Measurements from ENCODE around the gene TRAF2. TPM values are rescaled to one million over a fixed set of nuclear protein-coding genes. Genes with fewer than 3 reads are reported as not detected.

The TRAF2 gene
- polyA plus RNA-seq, 5 donors = 10.8 to 16.5 (median 13.9) TPM

Other genes with a start within 250 kb of the TRAF2 start
- 100 to 1,000 TPM in 1 of 5 donors, 10 to 100 TPM in 4; 60.3 to 160 (median 86.2) TPM for gene EGFL7, start 223.6 kb upstream of the TRAF2 start, polyA plus RNA-seq (ENCODE audit: insufficient read depth in 1 of 5, insufficient read length in 5 of 5, low replicate concordance in 1 of 5)
- 10 to 100 TPM; 23.1 to 55.6 (median 27.8) TPM for gene AGPAT2, start 199.1 kb upstream of the TRAF2 start, polyA plus RNA-seq (ENCODE audit: insufficient read depth in 1 of 5, insufficient read length in 5 of 5, low replicate concordance in 1 of 5)
- 10 to 100 TPM; 22.7 to 47.6 (median 29.8) TPM for gene DIPK1B, start 173.9 kb upstream of the TRAF2 start, polyA plus RNA-seq (ENCODE audit: insufficient read depth in 1 of 5, insufficient read length in 5 of 5, low replicate concordance in 1 of 5)
- gene LCN10, start 143.6 kb upstream of the TRAF2 start, polyA plus RNA-seq (ENCODE audit: insufficient read depth in 1 of 5, insufficient read length in 5 of 5, low replicate concordance in 1 of 5) = under 1 TPM; 0.12 to 0.76 (median 0.31) TPM
- gene LCN6, start 138.0 kb upstream of the TRAF2 start, polyA plus RNA-seq (ENCODE audit: insufficient read depth in 1 of 5, insufficient read length in 5 of 5, low replicate concordance in 1 of 5) = not detected
- under 1 TPM in 1 of 5 donors, not detected in 4; 0.72 TPM for gene LCN8, start 128.3 kb upstream of the TRAF2 start, polyA plus RNA-seq (ENCODE audit: insufficient read depth in 1 of 5, insufficient read length in 5 of 5, low replicate concordance in 1 of 5)
- 1 to 10 TPM in 1 of 5 donors, under 1 TPM in 4; 0.07 to 2.2 (median 0.10) TPM for gene LCN15, start 122.0 kb upstream of the TRAF2 start, polyA plus RNA-seq (ENCODE audit: insufficient read depth in 1 of 5, insufficient read length in 5 of 5, low replicate concordance in 1 of 5)
- gene TMEM141, start 95.2 kb upstream of the TRAF2 start, polyA plus RNA-seq (ENCODE audit: insufficient read depth in 1 of 5, insufficient read length in 5 of 5, low replicate concordance in 1 of 5) = 10 to 100 TPM; 42.6 to 74.3 (median 54.0) TPM
- 10 to 100 TPM in 1 of 5 donors, 1 to 10 TPM in 4; 5.9 to 10.6 (median 7.7) TPM for gene CCDC183, start 90.2 kb upstream of the TRAF2 start, polyA plus RNA-seq (ENCODE audit: insufficient read depth in 1 of 5, insufficient read length in 5 of 5, low replicate concordance in 1 of 5)
- gene RABL6, start 78.6 kb upstream of the TRAF2 start, polyA plus RNA-seq (ENCODE audit: insufficient read depth in 1 of 5, insufficient read length in 5 of 5, low replicate concordance in 1 of 5) = 10 to 100 TPM; 46.3 to 79.6 (median 54.0) TPM
- 1 to 10 TPM in 3 of 5 donors, under 1 TPM in 2; 0.56 to 1.9 (median 1.1) TPM for gene AJM1, start 44.0 kb upstream of the TRAF2 start, polyA plus RNA-seq (ENCODE audit: insufficient read depth in 1 of 5, insufficient read length in 5 of 5, low replicate concordance in 1 of 5)
- 100 to 1,000 TPM in 1 of 5 donors, 10 to 100 TPM in 4; 57.7 to 161 (median 84.7) TPM for gene PHPT1, start 37.1 kb upstream of the TRAF2 start, polyA plus RNA-seq (ENCODE audit: insufficient read depth in 1 of 5, insufficient read length in 5 of 5, low replicate concordance in 1 of 5)
- gene MAMDC4, start 34.2 kb upstream of the TRAF2 start, polyA plus RNA-seq (ENCODE audit: insufficient read depth in 1 of 5, insufficient read length in 5 of 5, low replicate concordance in 1 of 5) = 1 to 10 TPM; 4.5 to 9.5 (median 6.7) TPM
- gene EDF1, start 20.2 kb upstream of the TRAF2 start, polyA plus RNA-seq (ENCODE audit: insufficient read depth in 1 of 5, insufficient read length in 5 of 5, low replicate concordance in 1 of 5) = 100 to 1,000 TPM; 326 to 525 (median 367) TPM
- gene FBXW5, start 58.2 kb downstream of the TRAF2 start, polyA plus RNA-seq (ENCODE audit: insufficient read depth in 1 of 5, insufficient read length in 5 of 5, low replicate concordance in 1 of 5) = 10 to 100 TPM; 28.1 to 74.7 (median 42.7) TPM
- under 1 TPM in 4 of 5 donors, not detected in 1; 0.33 to 0.78 (median 0.41) TPM for gene C8G, start 58.7 kb downstream of the TRAF2 start, polyA plus RNA-seq (ENCODE audit: insufficient read depth in 1 of 5, insufficient read length in 5 of 5, low replicate concordance in 1 of 5)
- 10 to 100 TPM in 3 of 5 donors, 1 to 10 TPM in 2; 9.1 to 25.3 (median 21.1) TPM for gene LCN12, start 65.8 kb downstream of the TRAF2 start, polyA plus RNA-seq (ENCODE audit: insufficient read depth in 1 of 5, insufficient read length in 5 of 5, low replicate concordance in 1 of 5)
- 10 to 100 TPM; 21.1 to 66.2 (median 29.6) TPM for gene PTGDS, start 91.0 kb downstream of the TRAF2 start, polyA plus RNA-seq (ENCODE audit: insufficient read depth in 1 of 5, insufficient read length in 5 of 5, low replicate concordance in 1 of 5)
- 1 to 10 TPM in 2 of 5 donors, under 1 TPM in 3; 0.59 to 1.9 (median 0.89) TPM for gene LCNL1, start 96.5 kb downstream of the TRAF2 start, polyA plus RNA-seq (ENCODE audit: insufficient read depth in 1 of 5, insufficient read length in 5 of 5, low replicate concordance in 1 of 5)
- gene PAXX, start 105.9 kb downstream of the TRAF2 start, polyA plus RNA-seq (ENCODE audit: insufficient read depth in 1 of 5, insufficient read length in 5 of 5, low replicate concordance in 1 of 5) = 10 to 100 TPM; 26.2 to 57.5 (median 36.8) TPM
- gene CLIC3, start 110.1 kb downstream of the TRAF2 start, polyA plus RNA-seq (ENCODE audit: insufficient read depth in 1 of 5, insufficient read length in 5 of 5, low replicate concordance in 1 of 5) = 10 to 100 TPM; 25.9 to 74.3 (median 43.8) TPM
- gene ABCA2, start 141.7 kb downstream of the TRAF2 start, polyA plus RNA-seq (ENCODE audit: insufficient read depth in 1 of 5, insufficient read length in 5 of 5, low replicate concordance in 1 of 5) = 10 to 100 TPM; 16.0 to 35.7 (median 21.0) TPM
- under 1 TPM in 1 of 5 donors, not detected in 4; 0.08 TPM for gene FUT7, start 145.6 kb downstream of the TRAF2 start, polyA plus RNA-seq (ENCODE audit: insufficient read depth in 1 of 5, insufficient read length in 5 of 5, low replicate concordance in 1 of 5)
- gene NPDC1, start 159.7 kb downstream of the TRAF2 start, polyA plus RNA-seq (ENCODE audit: insufficient read depth in 1 of 5, insufficient read length in 5 of 5, low replicate concordance in 1 of 5) = 10 to 100 TPM; 20.6 to 61.5 (median 33.8) TPM
- gene ENTPD2, start 167.5 kb downstream of the TRAF2 start, polyA plus RNA-seq (ENCODE audit: insufficient read depth in 1 of 5, insufficient read length in 5 of 5, low replicate concordance in 1 of 5) = 1 to 10 TPM; 2.0 to 5.4 (median 3.2) TPM
- gene SAPCD2, start 184.0 kb downstream of the TRAF2 start, polyA plus RNA-seq (ENCODE audit: insufficient read depth in 1 of 5, insufficient read length in 5 of 5, low replicate concordance in 1 of 5) = 10 to 100 TPM in 3 of 5 donors, 1 to 10 TPM in 2; 8.9 to 13.7 (median 10.3) TPM
- 1 to 10 TPM; 4.6 to 8.4 (median 5.6) TPM for gene UAP1L1, start 191.0 kb downstream of the TRAF2 start, polyA plus RNA-seq (ENCODE audit: insufficient read depth in 1 of 5, insufficient read length in 5 of 5, low replicate concordance in 1 of 5)
- gene MAN1B1, start 200.5 kb downstream of the TRAF2 start, polyA plus RNA-seq (ENCODE audit: insufficient read depth in 1 of 5, insufficient read length in 5 of 5, low replicate concordance in 1 of 5) = 10 to 100 TPM; 50.7 to 68.6 (median 60.1) TPM
- gene DPP7, start 228.2 kb downstream of the TRAF2 start, polyA plus RNA-seq (ENCODE audit: insufficient read depth in 1 of 5, insufficient read length in 5 of 5, low replicate concordance in 1 of 5) = 10 to 100 TPM; 27.2 to 50.4 (median 48.6) TPM

Measured in right lung (tissue), 5 donors.